K562 (cell line): Measurements from ENCODE around the gene HIVEP1. TPM values are rescaled to one million over a fixed set of nuclear protein-coding genes. Genes with fewer than 3 reads are reported as not detected.

Experiments used
- DEAF1 ChIP-seq: fragments of 450-650 bp; formaldehyde crosslinking; IDR thresholded peaks from 2 replicates; pipeline ENCODE4 v1.4.0; 2020; ENCODE audit warnings: mild to moderate bottlenecking, moderate library complexity
- DLX4 ChIP-seq: fragments of 250-450 bp; sonication (Bioruptor Pico); IDR thresholded peaks from 2 replicates; pipeline ENCODE4 v1.6.1; 2021; ENCODE audit warnings: mild to moderate bottlenecking
- ETV6 ChIP-seq, 3 experiments: fragments of 150-350 bp in 1 of 3; sonication (generic) in 1 of 3; formaldehyde crosslinking in 1 of 3; IDR thresholded peaks; 2 replicates each; pipeline versions ENCODE4 v1.6.1 to v1.8.0; 2014 to 2022; ENCODE audit warnings: borderline replicate concordance in 2 of 3, low read depth in 2 of 3, antibody characterized with exemption in 1 of 3, low read length in 1 of 3, mild to moderate bottlenecking in 1 of 3, missing genetic modification reagents in 1 of 3
- GABPB1 ChIP-seq: sonication (generic); formaldehyde crosslinking; IDR thresholded peaks from 2 replicates; pipeline ENCODE4 v1.8.0; 2022; ENCODE audit warnings: mild to moderate bottlenecking, missing genetic modification reagents
- HOMEZ ChIP-seq: fragments of 250-450 bp; sonication (Bioruptor Pico); IDR thresholded peaks from 2 replicates; pipeline ENCODE4 v1.4.0; 2020; ENCODE audit warnings: mild to moderate bottlenecking, moderate library complexity
- KDM5B ChIP-seq: fragments of 200-600 bp; sonication (generic); IDR thresholded peaks from 2 replicates; pipeline ENCODE4 v1.6.1; 2012; ENCODE audit warnings: low read depth, mild to moderate bottlenecking, moderate library complexity, low read length, control low read depth, inconsistent platforms; ENCODE audit not compliant: insufficient replicate concordance
- MCM7 ChIP-seq, 2 experiments: fragments of 450-650 bp; IDR thresholded peaks; 2 replicates each; pipeline ENCODE4 v1.6.1; 2016 to 2018
- MLX ChIP-seq, 2 experiments: fragments of 450-650 bp in 1 of 2; sonication (generic) in 1 of 2; formaldehyde crosslinking; conservative IDR thresholded peaks; 2 replicates each; pipeline versions ENCODE4 v1.4.0 to v1.8.1; 2020 to 2022; ENCODE audit warnings: mild to moderate bottlenecking in 1 of 2, missing genetic modification reagents in 1 of 2
- PURB ChIP-seq: sonication (generic); formaldehyde crosslinking; IDR thresholded peaks from 2 replicates; pipeline ENCODE4 v1.9.0; 2021; ENCODE audit warnings: low read depth, mild to moderate bottlenecking, missing genetic modification reagents
- RBFOX2 ChIP-seq: fragments of 200-400 bp; formaldehyde crosslinking; IDR thresholded peaks from 2 replicates; pipeline ENCODE4 v1.6.1; 2017; ENCODE audit warnings: low read depth, mild to moderate bottlenecking, low read length, moderate library complexity
- TCF7L2 ChIP-seq: fragments of 150-350 bp; IDR thresholded peaks from 2 replicates; pipeline ENCODE4 v1.6.1; 2016; ENCODE audit warnings: low read depth, mild to moderate bottlenecking, low read length, moderate library complexity
- ZNF318 ChIP-seq, 2 experiments: fragments of 450-650 bp; IDR thresholded peaks; 2 replicates each; pipeline ENCODE4 v1.6.1; 2016; ENCODE audit warnings: mild to moderate bottlenecking in 2 of 2, borderline replicate concordance in 1 of 2, low read depth in 1 of 2, moderate library complexity in 1 of 2
- polyA plus RNA-seq, 8 experiments: library from polyadenylated mRNA; depleted of rRNA in 4 of 8; stranded (reverse) in 5 of 8; unstranded in 3 of 8; fragments of >200 nt; fragmentation: Nextera tagmentation in 2 of 8; fragmentation: Illumina TruSeq in 1 of 8; extraction: Ambion mirVana in 2 of 8; extraction: Trizol in 1 of 8; gene quantifications; 2 replicates each; pipeline versions ENCODE4 v1.2.1 to v1.2.3, GENCODE V29; 2011 to 2014; ENCODE audit warnings: inconsistent platforms in 1 of 8, missing spikeins in 1 of 8
- total RNA-seq, 7 experiments: library from RNA; depleted of rRNA in 6 of 7; stranded (reverse); fragments of >200 nt in 6 of 7; fragmentation: Illumina TruSeq in 2 of 7; extraction: Trizol in 2 of 7; gene quantifications; 2 replicates each; pipeline versions ENCODE4 v1.2.1 to v1.2.3, GENCODE V29; 2011 to 2021; ENCODE audit warnings: low replicate concordance in 1 of 7

Gene HIVEP1
- total and polyA plus RNA-seq, 9 of the 15 experiments (the other 6 are each of a cell fraction or from before 2014, with no cell fraction given): 6.0 to 33.3 (median 21.7) TPM

- TF ChIP-seq DLX4 (no peak), HOMEZ (CRISPR knock-in tag) (no peak), TCF7L2 (no peak), ZNF318 (IDR thresholded peaks at IDR 0.05; ENCODE audit: borderline replicate concordance in 1 of 2, low read depth in 1 of 2) (no peak; a peak in 1 of 4 replicates), ETV6 (IDR thresholded peaks at IDR 0.05; ENCODE audit: borderline replicate concordance in 1 of 2, low read depth in 2 of 2, low read length in 1 of 2) (no peak), ETV6 (CRISPR knock-in tag; IDR thresholded peaks at IDR 0.05; ENCODE audit: borderline replicate concordance) (no peak), RBFOX2 (peak; percentile 94), MLX (CRISPR knock-in tag; conservative IDR thresholded peaks at IDR 0.05) (no peak), MCM7 (IDR thresholded peaks at IDR 0.05) (no peak), PURB (CRISPR knock-in tag) (no peak), KDM5B (peak; percentile 85), DEAF1 (no peak), GABPB1 (CRISPR knock-in tag) (peak; percentile 74)
Measured at GRCh38 chr6:12008366-12009179, 3.5 kb upstream of the HIVEP1 start (continued).
